Epithelial cell of esophagus (primary cell): Measurements from ENCODE around the gene KRTAP6-2.

ENCODE experiments used
- DNase-seq: peaks from one replicate; pipeline ENCODE4 v3.0.0; 2010; ENCODE audit warnings: low read depth
- H3K4me3 ChIP-seq: 2 replicates; pipeline ENCODE4 v1.5.1; 2011; ENCODE audit warnings: mild to moderate bottlenecking, low read length, control low read depth
- CTCF ChIP-seq: IDR thresholded peaks from 2 replicates; pipeline ENCODE4 v1.5.1; 2011; ENCODE audit warnings: low read depth, mild to moderate bottlenecking, low read length, control low read depth, inconsistent platforms; ENCODE audit not compliant: insufficient read depth; ENCODE audit errors: missing control alignments

Gene KRTAP6-2

DNA sequence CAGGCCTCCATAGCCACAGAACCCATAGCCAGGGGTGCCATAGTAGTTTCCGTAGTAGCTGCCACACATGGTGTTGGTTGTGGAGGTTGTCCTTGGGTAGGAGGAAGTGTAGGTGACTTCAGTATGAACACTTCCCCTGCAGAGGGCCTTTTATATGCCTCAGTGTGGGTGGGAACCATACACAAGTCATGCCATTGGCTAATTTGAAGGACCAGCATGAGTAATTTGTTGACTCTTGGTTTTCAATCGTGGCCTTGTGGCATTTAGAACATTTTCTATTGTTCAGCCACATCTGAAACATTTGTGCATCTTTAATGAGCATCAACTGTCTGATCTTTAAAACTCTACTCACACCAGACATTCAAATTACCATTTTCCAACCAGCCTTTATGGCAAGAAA, 15.1 kb upstream of the KRTAP6-2 start, which contains the start of gene KRTAP6-1:
KRTAP6-1 (minus strand) TSS at position 95 of the 400 bp plus-strand sequence; CDS start at position 69, 26 bp downstream.
- no peak within 1 kb of the TSS for H3K4me3 ChIP-seq
- no peak for TF ChIP-seq CTCF
- no peak for DNase-seq

DNA sequence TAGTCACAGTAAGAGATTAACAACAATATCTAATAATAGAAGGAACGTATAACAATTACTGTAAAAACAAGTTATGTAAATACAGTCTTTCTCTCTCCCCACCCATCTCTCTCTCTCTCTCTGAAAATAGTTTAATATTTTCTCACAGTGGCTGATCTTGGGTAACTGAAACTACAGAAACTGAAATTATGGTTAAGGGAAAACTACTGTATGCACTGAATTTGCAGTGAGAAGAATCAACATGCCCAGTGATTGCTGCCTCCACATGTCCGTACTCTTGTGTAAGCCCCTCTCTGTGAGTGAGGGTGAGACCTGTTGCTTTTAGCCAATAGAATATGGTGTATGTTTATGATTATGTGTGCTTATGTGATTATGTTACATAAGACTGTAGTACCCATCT, 13.4 kb upstream of the KRTAP6-2 start:
- no peak overlapping the region for H3K4me3 ChIP-seq
- no peak for TF ChIP-seq CTCF
- no peak for DNase-seq

DNA sequence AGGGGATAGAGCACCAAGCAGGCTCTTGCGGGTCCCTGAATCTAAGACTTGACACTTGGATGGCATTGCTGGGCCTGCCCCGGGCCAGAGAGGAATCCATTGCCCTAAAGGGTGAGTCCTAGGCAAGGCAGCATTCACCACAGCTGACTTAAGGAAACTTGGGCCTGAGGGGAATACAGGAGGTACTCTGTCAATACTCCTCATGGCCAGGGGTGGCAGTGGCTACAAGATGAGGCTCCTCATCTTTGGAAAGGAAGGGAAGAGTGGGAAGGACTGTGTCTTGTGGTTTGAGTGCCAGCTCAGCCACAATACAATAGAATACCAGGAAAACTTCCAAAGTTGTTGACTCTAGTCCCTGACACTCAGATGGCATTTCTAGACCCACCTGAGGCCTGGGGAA, 7.3 kb upstream of the KRTAP6-2 start:
- H3K4me3 ChIP-seq: no peak overlapping the region
- TF ChIP-seq CTCF: no peak
- no peak for DNase-seq

DNA sequence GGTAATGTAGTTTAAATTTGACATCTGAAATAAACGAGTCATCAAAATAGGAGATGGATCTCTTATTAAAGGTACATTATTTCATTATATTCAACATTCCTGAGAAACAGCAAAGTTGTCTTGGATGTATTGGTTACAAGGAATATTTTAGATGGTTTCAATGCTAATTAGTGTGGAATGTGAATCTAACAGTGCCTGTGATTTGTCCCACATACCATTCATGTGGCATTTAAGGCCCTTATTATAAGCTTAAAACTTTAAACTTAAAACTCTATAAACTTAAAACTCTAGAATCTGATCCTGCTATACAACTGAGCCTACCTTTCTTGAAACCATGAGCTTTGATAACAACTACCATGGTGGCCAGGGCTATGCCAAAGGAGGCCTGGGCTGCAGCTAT, 2.1 kb upstream of the KRTAP6-2 start, which contains the start of gene KRTAP22-1:
KRTAP22-1 (plus strand) TSS at position 301 of the 400 bp plus-strand sequence.
- no peak within 1 kb of the TSS for H3K4me3 ChIP-seq
- no peak for TF ChIP-seq CTCF
- no peak for DNase-seq

- no peak for DNase-seq
- no peak within 1 kb of the TSS for H3K4me3 ChIP-seq
- no peak for TF ChIP-seq CTCF
These were observed 6.6 kb downstream of the KRTAP6-2 start, which contains the start of gene KRTAP6-3 for GRCh38 chr21:30592140-30592539. Gene KRTAP6-3 (plus strand): TSS chr21:30592440. CDS start chr21:30592446, 6 bp downstream.

- no peak within 1 kb of the TSS for H3K4me3 ChIP-seq
- no peak for TF ChIP-seq CTCF
- no peak for DNase-seq
These were observed 8.4 kb downstream of the KRTAP6-2 start, which contains the start of gene KRTAP22-2 for GRCh38 chr21:30590297-30590696. Gene KRTAP22-2 (minus strand): TSS chr21:30590397.

- no peak for DNase-seq
- H3K4me3 ChIP-seq: no peak overlapping the region
- TF ChIP-seq CTCF: no peak
These were observed 15.8 kb downstream of the KRTAP6-2 start for GRCh38 chr21:30582870-30583269.
